Neural crest cell (in vitro differentiated cells): ENCODE results near the gene SMARCC1. TPM values are rescaled to one million over a fixed set of nuclear protein-coding genes. Genes with fewer than 3 reads are reported as not detected.
A peak's percentile ranks its signal among the peaks of the same experiment; 100 is the strongest.

Source experiments
- DNase-seq: peaks from one replicate; pipeline ENCODE4 v3.0.0; 2021; ENCODE audit warnings: low read depth, mixed read lengths, low spot score
- H3K27ac Mint-ChIP-seq: one replicate; pipeline ENCODE4 v1.8.0; 2021; ENCODE audit warnings: mild to moderate bottlenecking, mixed read lengths; ENCODE audit not compliant: unreplicated experiment
- H3K27me3 Mint-ChIP-seq: 2 replicates; pipeline ENCODE4 v1.8.0; 2021; ENCODE audit warnings: low read depth, mild to moderate bottlenecking, mixed read lengths
- H3K36me3 Mint-ChIP-seq: 2 replicates; pipeline ENCODE4 v1.8.0; 2021; ENCODE audit warnings: low read depth, mild to moderate bottlenecking, mixed read lengths
- H3K4me1 Mint-ChIP-seq: 2 replicates; pipeline ENCODE4 v1.8.0; 2021; ENCODE audit warnings: mixed read lengths
- H3K4me3 Mint-ChIP-seq: one replicate; pipeline ENCODE4 v1.8.0; 2021; ENCODE audit warnings: mild to moderate bottlenecking, mixed read lengths
- H3K9me3 Mint-ChIP-seq: 2 replicates; pipeline ENCODE4 v1.8.0; 2021; ENCODE audit warnings: mixed read lengths
- CTCF ChIP-seq: fragments of 200-600 bp; sonication (generic); conservative IDR thresholded peaks from 2 replicates; pipeline ENCODE4 v1.5.0; 2021; ENCODE audit warnings: antibody characterized with exemption, mild to moderate bottlenecking
- total RNA-seq: library from RNA; stranded (reverse); gene quantifications from 2 replicates; pipeline ENCODE4 v1.2.1, GENCODE V29; 2021

Gene SMARCC1
- total RNA-seq, 1 donor from 2014 or later = 281 TPM

- Mint-ChIP-seq H3K36me3 (peaks cover 37% of the 10 kb centered on the region), H3K4me1 (no peaks in the 10 kb centered on the region), H3K4me3 (no peak overlapping the region), H3K9me3 (no peaks in the 10 kb centered on the region), H3K27me3 (no peaks in the 10 kb centered on the region), H3K27ac (no peak overlapping the region)
- TF ChIP-seq CTCF = no peak
- DNase-seq = no peak
Measured at GRCh38 chr3:47614788-47615187, 166.9 kb downstream of the SMARCC1 start.

- TF ChIP-seq CTCF = no peak
- Mint-ChIP-seq H3K9me3 (no peaks in the 10 kb centered on the region), H3K4me1 (no peaks in the 10 kb centered on the region), H3K4me3 (no peak overlapping the region), H3K36me3 (peaks cover 34% of the 10 kb centered on the region), H3K27me3 (no peaks in the 10 kb centered on the region), H3K27ac (no peak overlapping the region)
- no peak for DNase-seq
Measured at GRCh38 chr3:47613722-47614121, 168.0 kb downstream of the SMARCC1 start.

GRCh38 chr3:47612879-47613278, 168.8 kb downstream of the SMARCC1 start:
- Mint-ChIP-seq H3K27ac (no peak overlapping the region), H3K9me3 (no peaks in the 10 kb centered on the region), H3K4me3 (no peak overlapping the region), H3K4me1 (no peaks in the 10 kb centered on the region), H3K36me3 (peaks cover 38% of the 10 kb centered on the region), H3K27me3 (no peaks in the 10 kb centered on the region)
- TF ChIP-seq CTCF = no peak
- DNase-seq = no peak

GRCh38 chr3:47612178-47612577, 169.5 kb downstream of the SMARCC1 start:
- Mint-ChIP-seq H3K27me3 (no peaks in the 10 kb centered on the region), H3K36me3 (peaks cover 35% of the 10 kb centered on the region), H3K4me3 (no peak overlapping the region), H3K27ac (peak overlapping the region; percentile 13), H3K9me3 (no peaks in the 10 kb centered on the region), H3K4me1 (no peaks in the 10 kb centered on the region)
- no peak for TF ChIP-seq CTCF
- no peak for DNase-seq

GRCh38 chr3:47611576-47611975, 170.1 kb downstream of the SMARCC1 start:
- DNase-seq = no peak
- peaks cover 32% of the 10 kb centered on the region for H3K36me3 Mint-ChIP-seq
- no peak overlapping the region for H3K27ac Mint-ChIP-seq
- no peaks in the 10 kb centered on the region for H3K9me3 Mint-ChIP-seq
- H3K27me3 Mint-ChIP-seq = no peaks in the 10 kb centered on the region
- H3K4me3 Mint-ChIP-seq = no peak overlapping the region
- no peak for TF ChIP-seq CTCF
- no peaks in the 10 kb centered on the region for H3K4me1 Mint-ChIP-seq

GRCh38 chr3:47610583-47610982, 171.1 kb downstream of the SMARCC1 start:
- H3K27me3 Mint-ChIP-seq = no peaks in the 10 kb centered on the region
- no peak for DNase-seq
- TF ChIP-seq CTCF = no peak
- H3K9me3 Mint-ChIP-seq = no peaks in the 10 kb centered on the region
- no peak overlapping the region for H3K27ac Mint-ChIP-seq
- no peak overlapping the region for H3K4me3 Mint-ChIP-seq
- peaks cover 33% of the 10 kb centered on the region for H3K36me3 Mint-ChIP-seq
- no peaks in the 10 kb centered on the region for H3K4me1 Mint-ChIP-seq
